ENCODE results near the gene KANTR. TPM values are rescaled to one million over a fixed set of nuclear protein-coding genes. Genes with fewer than 3 reads are reported as not detected.

KANTR gene
- total RNA-seq, 1 experiment from 2014 or later, result 7.7 TPM

DNA sequence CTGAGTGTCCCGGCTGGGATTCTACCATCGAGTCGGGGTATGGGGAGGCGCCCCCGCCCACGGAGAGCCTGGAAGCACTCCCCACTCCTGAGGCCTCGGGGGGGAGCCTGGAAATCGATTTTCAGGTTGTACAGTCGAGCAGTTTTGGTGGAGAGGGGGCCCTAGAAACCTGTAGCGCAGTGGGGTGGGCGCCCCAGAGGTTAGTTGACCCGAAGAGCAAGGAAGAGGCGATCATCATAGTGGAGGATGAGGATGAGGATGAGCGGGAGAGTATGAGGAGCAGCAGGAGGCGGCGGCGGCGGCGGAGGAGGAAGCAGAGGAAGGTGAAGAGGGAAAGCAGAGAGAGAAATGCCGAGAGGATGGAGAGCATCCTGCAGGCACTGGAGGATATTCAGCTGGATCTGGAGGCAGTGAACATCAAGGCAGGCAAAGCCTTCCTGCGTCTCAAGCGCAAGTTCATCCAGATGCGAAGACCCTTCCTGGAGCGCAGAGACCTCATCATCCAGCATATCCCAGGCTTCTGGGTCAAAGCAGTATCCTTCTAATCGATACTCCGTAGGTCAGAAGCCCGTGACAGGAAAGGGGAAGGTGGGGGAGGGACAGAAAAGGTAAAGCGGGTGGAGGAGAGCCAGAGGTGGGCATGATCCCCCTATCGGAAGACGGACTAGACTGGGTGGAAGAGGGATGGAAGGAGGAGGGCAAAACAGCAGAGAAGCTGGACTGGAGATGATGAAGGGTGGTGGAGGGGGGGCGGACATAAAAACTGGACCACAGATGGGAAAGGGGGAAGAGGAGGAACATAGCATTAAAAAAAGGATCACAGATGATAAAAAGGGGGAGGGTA, 10.9 kb upstream of the KANTR start:
- no peak overlapping the region for H3K23ac ChIP-seq (ENCODE audit: insufficient read length, low read depth, low read length)
- H3K4ac ChIP-seq (ENCODE audit: low read depth, low read length), result no peak overlapping the region
- 0 out of 2 replicates have a peak overlapping the region, but pooled peaks have one; percentile 90 for H3K14ac ChIP-seq (ENCODE audit: insufficient read depth, low read length)
- H3K36me3 Mint-ChIP-seq (ENCODE audit: insufficient read depth in 1 of 3, low read depth in 3 of 3), result peaks cover 37 to 49% (median 37%) of the 10 kb centered on the region in 3 experiments
- no peak overlapping the region for H4K8ac ChIP-seq (replicated peaks; ENCODE audit: insufficient read length, low read depth, low read length)
- H4K5ac ChIP-seq (ENCODE audit: insufficient read length, low read depth, low read length), result no peak overlapping the region
- H2AK5ac ChIP-seq (ENCODE audit: insufficient read length, low read length), result no peak overlapping the region
- peaks cover 70 to 78% of the 10 kb centered on the region in 2 experiments for H3K9me3 Mint-ChIP-seq
- H3T11ph ChIP-seq (ENCODE audit: low read length), result no peak overlapping the region
- H3K9me3 ChIP-seq (ENCODE audit: control insufficient read depth, low read depth, low read length), result peaks cover 46% of the 10 kb centered on the region
- H3K27ac ChIP-seq (ENCODE audit: insufficient read length, low read depth, low read length), result no peak overlapping the region
- 0 out of 7 replicates have a peak overlapping the region, but pooled peaks of 1 of the 3 experiments have one; percentile 57 for H3K27ac Mint-ChIP-seq
- peak overlapping the region; percentile 87 to 90 for H3K4me3 Mint-ChIP-seq
- H2BK5ac ChIP-seq (ENCODE audit: insufficient read length, low read length), result no peak overlapping the region
- peaks cover 6 to 25% of the 10 kb centered on the region in 2 experiments for H3K4me1 Mint-ChIP-seq
- H2BK15ac ChIP-seq (ENCODE audit: low read depth, low read length), result no peak overlapping the region
- H3K79me2 ChIP-seq (ENCODE audit: insufficient read depth, low read length), result no peaks in the 10 kb centered on the region
- no peaks in the 10 kb centered on the region for H3K4me1 ChIP-seq (ENCODE audit: insufficient read depth, low read length)
- WGBS (ENCODE audit: extremely low coverage, insufficient read length, low lambda C conversion rate), result no CpG with 5 or more reads among the region's 31 CpGs
- TF ChIP-seq, protein P1, sequence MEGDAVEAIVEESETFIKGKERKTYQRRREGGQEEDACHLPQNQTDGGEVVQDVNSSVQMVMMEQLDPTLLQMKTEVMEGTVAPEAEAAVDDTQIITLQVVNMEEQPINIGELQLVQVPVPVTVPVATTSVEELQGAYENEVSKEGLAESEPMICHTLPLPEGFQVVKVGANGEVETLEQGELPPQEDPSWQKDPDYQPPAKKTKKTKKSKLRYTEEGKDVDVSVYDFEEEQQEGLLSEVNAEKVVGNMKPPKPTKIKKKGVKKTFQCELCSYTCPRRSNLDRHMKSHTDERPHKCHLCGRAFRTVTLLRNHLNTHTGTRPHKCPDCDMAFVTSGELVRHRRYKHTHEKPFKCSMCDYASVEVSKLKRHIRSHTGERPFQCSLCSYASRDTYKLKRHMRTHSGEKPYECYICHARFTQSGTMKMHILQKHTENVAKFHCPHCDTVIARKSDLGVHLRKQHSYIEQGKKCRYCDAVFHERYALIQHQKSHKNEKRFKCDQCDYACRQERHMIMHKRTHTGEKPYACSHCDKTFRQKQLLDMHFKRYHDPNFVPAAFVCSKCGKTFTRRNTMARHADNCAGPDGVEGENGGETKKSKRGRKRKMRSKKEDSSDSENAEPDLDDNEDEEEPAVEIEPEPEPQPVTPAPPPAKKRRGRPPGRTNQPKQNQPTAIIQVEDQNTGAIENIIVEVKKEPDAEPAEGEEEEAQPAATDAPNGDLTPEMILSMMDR (conservative IDR thresholded peaks at IDR 0.05), result no peak
- no peak overlapping the region for H3K56ac ChIP-seq (ENCODE audit: insufficient read length, low read depth, low read length)
- H3K18ac ChIP-seq (ENCODE audit: insufficient read length, low read depth, low read length), result no peak overlapping the region
- no peak for DNase-seq
- no peaks in the 10 kb centered on the region for H3K79me1 ChIP-seq (ENCODE audit: insufficient read depth, low read depth, low read length, poor library complexity, severe bottlenecking)
- no peak overlapping the region for H2AFZ ChIP-seq (ENCODE audit: low read length)
- H3K23me2 ChIP-seq (ENCODE audit: insufficient read length, low read depth, low read length, poor library complexity, severe bottlenecking), result peaks cover 3% of the 10 kb centered on the region
- no peak overlapping the region for H3K9ac ChIP-seq (ENCODE audit: extremely low read depth, insufficient read length, low read length)
- no peak overlapping the region for H4K91ac ChIP-seq (ENCODE audit: insufficient read length, low read depth, low read length)
- H3K27me3 Mint-ChIP-seq (ENCODE audit: low read depth), result peaks cover 14% of the 10 kb centered on the region
- H2BK120ac ChIP-seq (ENCODE audit: low read depth, low read length, poor library complexity, severe bottlenecking), result no peak overlapping the region
- 0 out of 2 replicates have a peak, but pooled peaks cover 3% of the 10 kb centered on the region for H3K27me3 ChIP-seq (ENCODE audit: insufficient read depth, low read length)
- peak overlapping the region; percentile 71 for H3K4me2 ChIP-seq (ENCODE audit: insufficient read depth, insufficient read length, low read length)
- no peaks in the 10 kb centered on the region for H4K20me1 ChIP-seq (ENCODE audit: control insufficient read depth, insufficient read depth, insufficient read length)
- no peak overlapping the region for H2BK12ac ChIP-seq (ENCODE audit: insufficient read length, low read depth, low read length)
- no peak overlapping the region for H2BK20ac ChIP-seq (ENCODE audit: low read depth, low read length, poor library complexity, severe bottlenecking)

Measured in H9 (cell line).